RWPE2 (cell line): ENCODE results near the gene ARHGAP32.
A peak's percentile ranks its signal among the peaks of the same experiment; 100 is the strongest.

Experiments used
- ATAC-seq: fragments of 200-7000 bp; cut with Tn5 transposase; 3 replicates; pipeline ENCODE4 v1.9.1; 2021; ENCODE audit warnings: low read depth
- DNase-seq: peaks from one replicate; pipeline ENCODE4 v3.0.0-alpha.2; 2020; ENCODE audit warnings: low spot score
- H3K27ac ChIP-seq: fragments of 450-650 bp; 2 replicates; pipeline ENCODE4 v1.5.1; 2017; ENCODE audit warnings: mild to moderate bottlenecking; ENCODE audit not compliant: poor library complexity, severe bottlenecking
- H3K27me3 ChIP-seq: fragments of 250-450 bp; sonication (Bioruptor Pico); 2 replicates; pipeline ENCODE4 v1.5.1; 2021; ENCODE audit warnings: mild to moderate bottlenecking, moderate library complexity; ENCODE audit not compliant: insufficient read depth, poor library complexity, severe bottlenecking
- H3K36me3 ChIP-seq: fragments of 250-450 bp; sonication (Bioruptor Pico); 2 replicates; pipeline ENCODE4 v1.5.1; 2020; ENCODE audit warnings: low read depth, mild to moderate bottlenecking, moderate library complexity
- H3K4me1 ChIP-seq: fragments of 250-450 bp; sonication (Bioruptor Pico); 2 replicates; pipeline ENCODE4 v1.5.1; 2021; ENCODE audit warnings: mild to moderate bottlenecking, moderate library complexity; ENCODE audit not compliant: insufficient read depth, poor library complexity, severe bottlenecking
- H3K4me3 ChIP-seq: fragments of 250-450 bp; sonication (Bioruptor Pico); 2 replicates; pipeline ENCODE4 v1.5.1; 2021; ENCODE audit warnings: mild to moderate bottlenecking, moderate library complexity; ENCODE audit not compliant: severe bottlenecking
- H3K9me3 ChIP-seq: fragments of 250-450 bp; sonication (Bioruptor Pico); 2 replicates; pipeline ENCODE4 v1.5.1; 2021; ENCODE audit warnings: mild to moderate bottlenecking, moderate library complexity; ENCODE audit not compliant: severe bottlenecking
- TF ChIP-seq, protein P1 (sequence below): fragments of 450-650 bp; IDR thresholded peaks from one replicate; pipeline ENCODE4 v1.5.1; 2017; ENCODE audit warnings: mild to moderate bottlenecking, moderate library complexity; ENCODE audit not compliant: poor library complexity, severe bottlenecking

Gene ARHGAP32

DNA sequence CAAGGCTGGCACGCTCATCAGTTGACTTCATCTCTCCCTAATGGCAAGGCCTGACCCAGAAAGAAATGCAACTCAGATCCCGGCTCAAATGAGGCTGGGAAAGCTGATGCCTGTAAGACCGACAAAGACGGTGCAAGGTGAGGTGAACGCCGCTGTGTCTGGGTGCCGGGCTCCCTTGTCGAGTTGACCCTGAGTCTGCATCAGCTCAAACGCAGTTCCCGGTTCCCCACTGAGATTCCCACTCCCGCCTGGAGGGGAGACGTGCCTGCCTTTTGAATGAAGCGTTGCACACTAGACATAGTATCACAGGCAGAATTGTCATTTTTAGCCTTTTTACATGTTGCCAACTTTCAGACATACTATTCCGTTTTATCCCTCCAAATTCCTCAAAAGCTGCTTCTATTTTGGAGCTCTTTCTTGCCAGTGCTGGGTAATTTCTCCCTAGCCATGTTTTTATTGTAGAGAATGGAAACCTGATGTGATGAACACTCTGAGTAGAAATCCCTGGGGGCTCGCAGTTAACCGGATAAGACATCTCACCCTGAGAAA, 248.6 kb downstream of the ARHGAP32 start:
- ATAC-seq (no peak), DNase-seq (no peak)
- no peaks in the 10 kb centered on the region for H3K9me3 ChIP-seq
- H3K27me3 ChIP-seq = no peaks in the 10 kb centered on the region
- H3K27ac ChIP-seq = no peak overlapping the region
- no peak overlapping the region for H3K4me3 ChIP-seq
- TF ChIP-seq, protein P1, sequence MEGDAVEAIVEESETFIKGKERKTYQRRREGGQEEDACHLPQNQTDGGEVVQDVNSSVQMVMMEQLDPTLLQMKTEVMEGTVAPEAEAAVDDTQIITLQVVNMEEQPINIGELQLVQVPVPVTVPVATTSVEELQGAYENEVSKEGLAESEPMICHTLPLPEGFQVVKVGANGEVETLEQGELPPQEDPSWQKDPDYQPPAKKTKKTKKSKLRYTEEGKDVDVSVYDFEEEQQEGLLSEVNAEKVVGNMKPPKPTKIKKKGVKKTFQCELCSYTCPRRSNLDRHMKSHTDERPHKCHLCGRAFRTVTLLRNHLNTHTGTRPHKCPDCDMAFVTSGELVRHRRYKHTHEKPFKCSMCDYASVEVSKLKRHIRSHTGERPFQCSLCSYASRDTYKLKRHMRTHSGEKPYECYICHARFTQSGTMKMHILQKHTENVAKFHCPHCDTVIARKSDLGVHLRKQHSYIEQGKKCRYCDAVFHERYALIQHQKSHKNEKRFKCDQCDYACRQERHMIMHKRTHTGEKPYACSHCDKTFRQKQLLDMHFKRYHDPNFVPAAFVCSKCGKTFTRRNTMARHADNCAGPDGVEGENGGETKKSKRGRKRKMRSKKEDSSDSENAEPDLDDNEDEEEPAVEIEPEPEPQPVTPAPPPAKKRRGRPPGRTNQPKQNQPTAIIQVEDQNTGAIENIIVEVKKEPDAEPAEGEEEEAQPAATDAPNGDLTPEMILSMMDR = no peak
- H3K4me1 ChIP-seq = peaks cover 26% of the 10 kb centered on the region
- no peaks in the 10 kb centered on the region for H3K36me3 ChIP-seq

DNA sequence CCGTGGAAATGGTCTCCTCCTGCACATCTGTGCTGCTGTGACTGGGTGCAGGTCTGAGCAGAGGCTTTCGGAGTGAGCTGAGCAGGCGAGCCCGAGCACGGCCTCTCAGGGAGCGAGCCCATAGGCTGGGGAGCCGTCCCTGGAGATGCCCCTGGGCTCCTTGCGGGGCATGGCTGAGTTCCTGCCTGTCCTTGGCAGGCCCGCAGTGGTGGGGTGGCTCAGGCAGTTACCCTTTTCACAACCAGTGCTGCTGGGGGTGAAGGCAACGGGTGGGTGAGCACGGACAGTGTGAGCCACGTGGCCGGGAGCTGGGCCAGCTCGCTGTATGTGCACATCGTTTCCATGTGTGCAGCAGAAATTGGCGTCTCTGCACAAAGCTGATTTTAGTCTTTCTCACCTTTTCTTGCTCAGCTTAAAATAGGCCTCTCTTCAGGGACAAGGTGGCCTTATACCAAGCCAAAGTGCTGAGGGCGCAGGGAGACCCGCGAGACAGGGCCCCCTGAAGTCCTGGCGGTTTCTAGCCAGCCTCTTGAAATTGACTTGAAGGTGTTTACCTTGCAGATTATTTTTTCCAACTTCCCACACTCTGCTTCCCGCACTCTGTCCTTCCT, 249.2 kb downstream of the ARHGAP32 start, which contains the start of gene TP53AIP1:
Gene TP53AIP1 (minus strand): TSS at position 55 of the 611 bp plus-strand sequence. CDS start 5,053 bp downstream, outside the sequence.
- Histone ChIP-seq H3K9me3 (no peaks in the 10 kb centered on the region), H3K27me3 (no peaks in the 10 kb centered on the region)

DNA sequence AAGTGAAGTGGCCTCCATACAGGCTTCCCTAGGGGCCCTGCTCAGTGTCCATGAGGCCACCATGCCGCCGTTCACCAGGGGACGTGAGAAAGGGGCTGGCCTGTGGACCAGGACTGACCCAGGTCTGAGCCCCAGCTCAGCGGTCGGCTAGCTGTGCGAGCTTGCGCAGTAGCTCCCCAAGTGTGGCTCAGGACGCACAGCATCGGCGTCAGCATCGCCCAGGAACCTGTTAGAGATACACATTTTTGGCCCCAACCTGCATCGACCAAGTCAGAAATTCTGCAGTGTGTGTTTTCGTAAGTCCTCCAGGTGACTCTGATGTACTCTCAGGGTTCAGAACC, 249.9 kb downstream of the ARHGAP32 start:
- Histone ChIP-seq H3K9me3 (no peaks in the 10 kb centered on the region), H3K4me1 (peaks cover 26% of the 10 kb centered on the region), H3K27me3 (no peaks in the 10 kb centered on the region), H3K36me3 (no peaks in the 10 kb centered on the region), H3K4me3 (no peak overlapping the region), H3K27ac (peak overlapping the region; percentile 56)
- no peak for ATAC-seq
- TF ChIP-seq, protein P1 = no peak
- DNase-seq = no peak

More for the DNA sequence above, 249.2 kb downstream of the ARHGAP32 start, which contains the start of gene TP53AIP1:
- Histone ChIP-seq H3K4me1 (peaks cover 26% of the 10 kb centered on the region), H3K36me3 (no peaks in the 10 kb centered on the region), H3K27ac (peak within 1 kb of the TSS; percentile 56), H3K4me3 (no peak within 1 kb of the TSS)
- no peak for DNase-seq
- TF ChIP-seq, protein P1 = no peak
- ATAC-seq = no peak

DNA sequence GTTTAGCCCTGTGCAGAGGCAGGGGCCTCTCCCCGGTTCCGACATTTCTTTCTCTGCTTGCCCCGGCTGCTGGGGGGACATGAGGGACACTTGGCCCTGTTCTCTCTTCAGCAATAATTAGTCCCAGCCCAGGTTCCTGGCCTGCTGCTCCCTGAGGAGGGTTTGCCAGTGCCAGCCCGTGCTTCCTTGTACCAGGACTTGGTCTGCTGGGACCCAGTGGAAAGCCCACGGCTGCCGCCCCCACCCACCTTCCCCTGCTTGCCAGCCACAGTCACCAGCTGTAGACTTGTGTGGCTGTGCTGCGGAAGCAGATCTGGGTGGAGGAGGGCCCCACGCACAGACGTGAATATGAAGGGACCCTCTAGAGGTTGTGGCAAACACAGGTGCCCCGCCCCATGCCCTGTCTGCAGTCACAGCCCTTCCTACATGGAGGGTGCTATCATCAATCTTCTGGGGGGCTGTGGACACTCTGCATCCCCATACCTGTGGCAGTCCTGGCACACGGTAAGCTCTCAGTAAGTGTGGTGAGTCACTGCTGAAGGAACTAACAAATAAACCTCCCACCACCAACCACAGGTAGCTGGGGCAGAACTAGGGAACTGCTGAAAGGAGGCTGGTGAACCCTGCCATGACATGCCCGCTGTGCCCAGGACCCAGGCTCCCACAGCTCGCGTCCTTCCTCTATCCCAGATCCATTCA, 250.4 kb downstream of the ARHGAP32 start:
- Histone ChIP-seq H3K36me3 (no peaks in the 10 kb centered on the region), H3K4me1 (peaks cover 26% of the 10 kb centered on the region), H3K27ac (peak overlapping the region; percentile 56), H3K27me3 (no peaks in the 10 kb centered on the region), H3K9me3 (no peaks in the 10 kb centered on the region), H3K4me3 (no peak overlapping the region)
- ATAC-seq = peak; percentile 78
- TF ChIP-seq, protein P1 = no peak
- DNase-seq = no peak
